AG09319 (cell line): Measurements from ENCODE around the gene PCBD2.

Experiments used
- DNase-seq: peaks from one replicate; pipeline ENCODE4 v3.0.0-alpha.2; 2010; ENCODE audit warnings: low read depth; ENCODE audit errors: extremely low read depth
- TF ChIP-seq, protein P1 (sequence below): IDR thresholded peaks from 2 replicates; pipeline ENCODE4 v1.5.1; 2011; ENCODE audit warnings: low read depth, mild to moderate bottlenecking, inconsistent platforms, low read length, moderate library complexity

Gene PCBD2

DNA sequence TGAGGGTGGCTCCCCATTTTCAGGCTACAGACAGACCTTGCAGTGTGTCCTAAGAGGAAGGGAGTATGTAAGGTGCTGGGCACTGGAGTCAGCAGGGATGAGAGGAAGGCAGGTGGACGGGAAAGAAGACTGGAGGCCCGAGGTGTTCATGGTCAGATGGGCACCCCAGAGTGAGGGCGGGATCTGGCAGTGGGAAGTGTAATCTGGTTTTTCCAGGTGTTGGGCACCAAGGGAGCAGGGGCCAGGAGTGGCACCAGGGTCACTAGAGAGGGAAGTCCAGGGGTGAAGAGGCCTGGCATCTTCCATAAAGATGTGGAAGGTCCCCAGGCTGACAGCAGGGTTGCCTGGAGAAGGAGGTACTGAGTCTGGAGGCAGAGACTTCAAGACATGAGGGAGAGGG lies 99.4 kb downstream of the PCBD2 start:
- no peak for DNase-seq
- TF ChIP-seq, protein P1, sequence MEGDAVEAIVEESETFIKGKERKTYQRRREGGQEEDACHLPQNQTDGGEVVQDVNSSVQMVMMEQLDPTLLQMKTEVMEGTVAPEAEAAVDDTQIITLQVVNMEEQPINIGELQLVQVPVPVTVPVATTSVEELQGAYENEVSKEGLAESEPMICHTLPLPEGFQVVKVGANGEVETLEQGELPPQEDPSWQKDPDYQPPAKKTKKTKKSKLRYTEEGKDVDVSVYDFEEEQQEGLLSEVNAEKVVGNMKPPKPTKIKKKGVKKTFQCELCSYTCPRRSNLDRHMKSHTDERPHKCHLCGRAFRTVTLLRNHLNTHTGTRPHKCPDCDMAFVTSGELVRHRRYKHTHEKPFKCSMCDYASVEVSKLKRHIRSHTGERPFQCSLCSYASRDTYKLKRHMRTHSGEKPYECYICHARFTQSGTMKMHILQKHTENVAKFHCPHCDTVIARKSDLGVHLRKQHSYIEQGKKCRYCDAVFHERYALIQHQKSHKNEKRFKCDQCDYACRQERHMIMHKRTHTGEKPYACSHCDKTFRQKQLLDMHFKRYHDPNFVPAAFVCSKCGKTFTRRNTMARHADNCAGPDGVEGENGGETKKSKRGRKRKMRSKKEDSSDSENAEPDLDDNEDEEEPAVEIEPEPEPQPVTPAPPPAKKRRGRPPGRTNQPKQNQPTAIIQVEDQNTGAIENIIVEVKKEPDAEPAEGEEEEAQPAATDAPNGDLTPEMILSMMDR: no peak

DNA sequence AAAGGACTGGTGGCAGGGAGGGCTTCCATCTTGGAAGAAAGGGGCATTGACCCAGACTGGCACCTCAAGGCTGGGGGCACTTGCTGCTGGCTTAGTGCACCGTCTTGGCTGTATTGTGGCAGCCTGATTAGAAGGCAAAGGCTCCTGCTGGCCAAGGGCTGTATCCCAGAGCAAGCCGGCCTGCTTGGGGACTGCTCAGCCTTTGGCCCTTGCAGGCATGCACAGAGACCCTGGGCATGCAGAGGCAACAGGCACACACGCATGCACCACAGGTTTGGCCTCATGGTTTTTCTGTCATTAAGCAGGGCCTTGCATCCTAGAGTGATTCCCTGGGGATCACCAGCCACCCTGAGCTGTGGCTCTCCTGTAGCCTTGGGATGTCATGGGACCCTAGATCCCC lies 100.1 kb downstream of the PCBD2 start:
- TF ChIP-seq, protein P1: no peak
- no peak for DNase-seq

DNA sequence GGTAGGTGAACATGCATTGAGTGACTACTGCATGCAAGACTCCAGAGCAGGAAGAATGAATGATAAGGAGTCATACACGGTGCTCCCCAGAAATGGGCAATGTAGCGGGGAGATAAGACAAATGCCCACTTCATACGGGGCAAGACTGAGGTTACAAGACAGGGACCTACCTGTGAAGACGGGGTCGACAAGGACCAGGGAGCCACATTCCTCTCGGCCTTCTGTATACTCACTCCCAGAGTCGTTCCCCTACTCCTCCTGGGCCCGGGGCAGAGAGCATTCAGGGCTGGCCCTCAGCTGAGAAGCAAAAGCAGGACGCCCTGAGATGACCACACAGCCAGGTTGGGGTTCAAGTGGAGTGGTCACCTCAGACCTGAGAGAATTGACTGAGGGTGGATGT lies 102.4 kb downstream of the PCBD2 start:
- TF ChIP-seq, protein P1: no peak
- DNase-seq: no peak

DNA sequence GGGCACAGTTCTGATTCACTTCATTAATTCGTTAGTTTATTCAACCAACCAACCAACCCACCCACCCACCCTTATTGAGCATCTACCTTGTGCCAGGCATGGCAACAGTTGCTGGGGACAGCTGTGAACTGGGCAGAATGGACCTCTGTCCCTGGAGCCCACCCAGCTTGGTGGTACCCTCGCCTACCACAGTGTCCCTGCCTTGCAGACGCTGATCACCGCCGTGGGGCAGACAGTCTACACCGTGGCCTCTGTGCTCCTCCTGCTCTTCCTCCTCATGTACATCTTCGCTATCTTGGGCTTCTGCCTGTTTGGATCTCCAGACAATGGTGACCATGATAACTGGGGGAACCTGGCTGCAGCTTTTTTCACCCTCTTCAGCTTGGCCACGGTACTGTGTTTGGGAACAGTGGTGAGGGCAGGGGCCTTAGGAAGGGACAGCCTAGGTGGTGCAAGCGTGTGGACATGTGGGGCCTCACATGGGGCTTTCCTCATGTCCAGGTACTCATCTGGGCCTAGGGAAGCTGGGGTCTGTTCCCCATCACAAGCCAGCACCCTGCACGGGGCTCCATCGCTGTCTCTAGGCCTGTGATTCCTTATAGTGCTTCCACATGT lies 102.9 kb downstream of the PCBD2 start:
- TF ChIP-seq, protein P1: no peak
- DNase-seq: no peak

DNA sequence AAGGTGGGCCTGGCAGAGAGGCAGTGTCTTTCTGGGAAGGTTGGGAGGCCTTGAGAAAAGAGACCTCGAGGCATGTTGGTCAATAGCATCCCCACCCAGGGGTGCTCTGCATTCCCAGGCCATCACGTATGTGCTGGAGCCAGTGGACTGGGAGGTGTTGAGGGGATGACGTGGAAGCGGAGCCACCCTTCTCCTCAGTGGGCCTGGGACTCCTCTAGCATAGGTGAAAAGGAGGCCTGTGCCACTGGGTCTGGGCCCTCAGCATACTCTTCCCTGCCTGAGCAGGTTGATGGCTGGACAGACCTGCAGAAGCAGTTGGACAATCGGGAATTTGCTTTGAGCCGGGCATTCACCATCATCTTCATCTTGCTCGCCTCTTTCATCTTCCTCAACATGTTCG lies 103.6 kb downstream of the PCBD2 start:
- no peak for DNase-seq
- TF ChIP-seq, protein P1: no peak

DNA sequence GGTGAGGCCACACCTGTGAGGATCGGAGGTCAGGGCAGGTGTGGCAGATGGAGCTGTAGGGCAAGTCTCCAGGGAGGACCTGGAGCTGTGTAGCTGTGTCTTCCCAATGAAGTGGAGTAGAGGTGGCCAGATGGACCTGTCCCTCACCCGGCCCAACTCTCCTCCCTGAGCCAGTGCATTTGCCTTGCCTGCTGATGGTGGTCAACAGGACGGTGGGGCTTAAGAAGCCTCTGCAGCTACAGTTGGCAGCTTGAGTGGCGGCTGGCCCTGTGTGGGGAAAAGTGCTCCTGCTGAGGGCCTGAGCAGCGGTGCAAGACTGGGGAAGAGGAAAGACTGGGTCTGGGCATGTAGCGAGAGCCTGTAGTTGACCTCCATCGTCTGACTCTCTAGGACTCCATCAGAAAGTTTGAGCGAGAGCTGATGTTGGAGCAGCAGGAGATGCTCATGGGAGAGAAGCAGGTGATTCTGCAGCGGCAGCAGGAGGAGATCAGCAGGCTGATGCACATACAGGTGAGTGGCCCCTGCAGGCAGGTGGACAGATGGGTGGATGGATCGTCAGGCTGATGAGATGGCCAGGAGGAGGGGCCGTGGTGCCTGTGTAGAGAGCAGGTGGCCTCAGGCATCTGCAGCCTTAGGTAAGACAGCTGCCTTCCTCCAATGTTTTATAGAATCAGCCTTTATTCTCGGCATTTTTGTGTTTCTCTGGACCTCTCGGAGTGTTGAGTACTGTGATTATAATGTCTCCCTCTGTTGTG lies 104.2 kb downstream of the PCBD2 start:
- TF ChIP-seq, protein P1: no peak
- no peak for DNase-seq

DNA sequence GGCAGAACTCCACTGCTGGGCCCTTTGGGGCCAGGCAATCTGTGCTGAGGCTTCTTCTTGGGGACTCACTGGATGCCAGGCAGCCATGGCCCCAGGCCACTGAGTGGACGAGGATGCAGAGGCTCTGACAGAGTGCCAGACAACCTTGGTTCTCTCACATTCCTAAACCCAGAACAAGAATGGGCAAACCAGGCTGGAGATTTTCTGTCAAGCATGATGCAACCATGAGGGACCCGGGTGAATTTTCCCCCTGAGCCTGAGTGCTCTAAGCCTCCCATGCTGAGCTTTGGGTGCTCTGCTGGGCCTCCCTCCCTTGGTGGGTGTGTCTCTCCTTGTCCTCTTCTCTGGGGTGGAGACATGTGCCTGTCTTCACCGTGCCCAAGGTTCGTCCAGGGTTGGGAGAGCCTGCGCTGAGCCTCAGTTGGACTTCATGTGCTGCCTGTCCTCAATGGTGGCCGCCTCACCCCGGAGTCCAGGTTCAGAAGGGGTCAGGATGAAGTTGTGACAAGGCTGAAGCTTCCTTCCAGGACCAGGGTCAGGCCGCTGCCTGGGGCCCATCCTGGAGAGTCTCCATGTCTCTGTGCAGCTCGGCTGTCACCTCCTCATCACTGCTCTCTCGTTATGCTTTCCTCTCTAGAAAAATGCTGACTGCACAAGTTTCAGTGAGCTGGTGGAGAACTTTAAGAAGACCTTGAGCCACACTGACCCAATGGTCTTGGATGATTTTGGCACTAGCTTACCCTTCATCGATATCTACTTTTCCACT lies 105.0 kb downstream of the PCBD2 start:
- DNase-seq: no peak
- TF ChIP-seq, protein P1: no peak
